Measurements from ENCODE around the gene UNC93B1.

Gene UNC93B1

GRCh38 chr11:68009391-68010089 is 5.6 kb upstream of the UNC93B1 start:
- Mint-ChIP-seq H3K4me3 (no peak overlapping the region), H3K27me3 (no peaks in the 10 kb centered on the region), H3K36me3 (no peaks in the 10 kb centered on the region), H3K4me1 (peaks cover 15% of the 10 kb centered on the region), H3K9me3 (no peaks in the 10 kb centered on the region), H3K27ac (no peak overlapping the region)

GRCh38 chr11:68008381-68009337 is 4.8 kb upstream of the UNC93B1 start:
- no peak overlapping the region for H3K4me3 Mint-ChIP-seq
- no peak overlapping the region for H3K27ac Mint-ChIP-seq
- no peaks in the 10 kb centered on the region for H3K36me3 Mint-ChIP-seq
- H3K9me3 Mint-ChIP-seq, result no peaks in the 10 kb centered on the region
- peaks cover 16% of the 10 kb centered on the region for H3K4me1 Mint-ChIP-seq
- H3K27me3 Mint-ChIP-seq, result no peaks in the 10 kb centered on the region

GRCh38 chr11:68007498-68008380 is 3.8 kb upstream of the UNC93B1 start:
- H3K9me3 Mint-ChIP-seq, result no peaks in the 10 kb centered on the region
- H3K27ac Mint-ChIP-seq, result no peak overlapping the region
- no peak overlapping the region for H3K4me3 Mint-ChIP-seq
- peaks cover 19% of the 10 kb centered on the region for H3K4me1 Mint-ChIP-seq
- no peaks in the 10 kb centered on the region for H3K27me3 Mint-ChIP-seq
- no peaks in the 10 kb centered on the region for H3K36me3 Mint-ChIP-seq

GRCh38 chr11:68006606-68007166 is 2.8 kb upstream of the UNC93B1 start:
- H3K4me1 Mint-ChIP-seq, result peaks cover 26% of the 10 kb centered on the region
- no peak overlapping the region for H3K27ac Mint-ChIP-seq
- no peaks in the 10 kb centered on the region for H3K36me3 Mint-ChIP-seq
- no peaks in the 10 kb centered on the region for H3K27me3 Mint-ChIP-seq
- H3K4me3 Mint-ChIP-seq, result no peak overlapping the region
- H3K9me3 Mint-ChIP-seq, result no peaks in the 10 kb centered on the region

- Mint-ChIP-seq H3K36me3 (no peaks in the 10 kb centered on the region), H3K4me3 (peak overlapping the region; percentile 81), H3K4me1 (peaks cover 26% of the 10 kb centered on the region), H3K27ac (peak overlapping the region; percentile 56), H3K27me3 (no peaks in the 10 kb centered on the region), H3K9me3 (no peaks in the 10 kb centered on the region)
Observed at GRCh38 chr11:68004551-68005335, 846 bp upstream of the UNC93B1 start.

GRCh38 chr11:68002938-68003845 is 705 bp downstream of the UNC93B1 start:
- peak overlapping the region; percentile 46 for H3K27ac Mint-ChIP-seq
- no peaks in the 10 kb centered on the region for H3K9me3 Mint-ChIP-seq
- H3K4me1 Mint-ChIP-seq, result peaks cover 22% of the 10 kb centered on the region
- H3K36me3 Mint-ChIP-seq, result no peaks in the 10 kb centered on the region
- H3K27me3 Mint-ChIP-seq, result no peaks in the 10 kb centered on the region
- H3K4me3 Mint-ChIP-seq, result peak overlapping the region; percentile 86

GRCh38 chr11:68002575-68002937 is 1.3 kb downstream of the UNC93B1 start:
- H3K4me3 Mint-ChIP-seq, result peak overlapping the region; percentile 86
- no peaks in the 10 kb centered on the region for H3K27me3 Mint-ChIP-seq
- H3K36me3 Mint-ChIP-seq, result no peaks in the 10 kb centered on the region
- no peaks in the 10 kb centered on the region for H3K9me3 Mint-ChIP-seq
- peaks cover 24% of the 10 kb centered on the region for H3K4me1 Mint-ChIP-seq
- peak overlapping the region; percentile 55 for H3K27ac Mint-ChIP-seq

GRCh38 chr11:67999704-68000103 is 4.2 kb downstream of the UNC93B1 start:
- Mint-ChIP-seq H3K4me1 (peaks cover 30% of the 10 kb centered on the region), H3K27ac (no peak overlapping the region), H3K9me3 (no peaks in the 10 kb centered on the region), H3K4me3 (no peak overlapping the region), H3K36me3 (peaks cover 2% of the 10 kb centered on the region), H3K27me3 (no peaks in the 10 kb centered on the region)

- Mint-ChIP-seq H3K36me3 (peaks cover 2% of the 10 kb centered on the region), H3K4me1 (peaks cover 29% of the 10 kb centered on the region), H3K9me3 (no peaks in the 10 kb centered on the region), H3K4me3 (no peak overlapping the region), H3K27me3 (no peaks in the 10 kb centered on the region), H3K27ac (no peak overlapping the region)
Observed at GRCh38 chr11:67999201-67999629, 4.7 kb downstream of the UNC93B1 start.

- H3K4me1 Mint-ChIP-seq, result peaks cover 35% of the 10 kb centered on the region
- no peaks in the 10 kb centered on the region for H3K27me3 Mint-ChIP-seq
- no peak overlapping the region for H3K27ac Mint-ChIP-seq
- no peak overlapping the region for H3K4me3 Mint-ChIP-seq
- peaks cover 2% of the 10 kb centered on the region for H3K36me3 Mint-ChIP-seq
- no peaks in the 10 kb centered on the region for H3K9me3 Mint-ChIP-seq
Observed at GRCh38 chr11:67998150-67999045, 5.5 kb downstream of the UNC93B1 start.

GRCh38 chr11:67997475-67997921 is 6.4 kb downstream of the UNC93B1 start:
- Mint-ChIP-seq H3K4me1 (peaks cover 29% of the 10 kb centered on the region), H3K9me3 (no peaks in the 10 kb centered on the region), H3K4me3 (no peak overlapping the region), H3K27ac (no peak overlapping the region), H3K27me3 (no peaks in the 10 kb centered on the region), H3K36me3 (peaks cover 2% of the 10 kb centered on the region)

- Mint-ChIP-seq H3K36me3 (peaks cover 2% of the 10 kb centered on the region), H3K9me3 (no peaks in the 10 kb centered on the region), H3K27ac (no peak overlapping the region), H3K4me1 (peaks cover 25% of the 10 kb centered on the region), H3K4me3 (no peak overlapping the region), H3K27me3 (peaks cover under 1% of the 10 kb centered on the region)
Observed at GRCh38 chr11:67996622-67997474, 7.0 kb downstream of the UNC93B1 start.

Data from activated naive CD4-positive, alpha-beta T cell treated with anti-CD3 and anti-CD28 coated beads, Interleukin-2, amount 50 U/mL, for 24 hours (primary cell).